ENCODE results near the gene GHRL. TPM values are rescaled to one million over a fixed set of nuclear protein-coding genes. Genes with fewer than 3 reads are reported as not detected.

GHRL gene
- polyA plus RNA-seq, 2 of the 4 experiments (the other 2 are of a cell fraction), result not detected

- no peak for FAIRE-seq
- TF ChIP-seq RNF2 (IDR thresholded peaks at IDR 0.05; ENCODE audit: borderline replicate concordance, low read depth) (no peak), USF2 (IDR thresholded peaks at IDR 0.05) (no peak), POLR2A (IDR thresholded peaks at IDR 0.05; ENCODE audit: low read length) (no peak), CHD4 (IDR thresholded peaks at IDR 0.05; ENCODE audit: borderline replicate concordance) (no peak), NPAS2 (CRISPR knock-in tag; IDR thresholded peaks at IDR 0.05; ENCODE audit: borderline replicate concordance) (no peak), FOXS1 (CRISPR knock-in tag; IDR thresholded peaks at IDR 0.05) (no peak), RFX5 (IDR thresholded peaks at IDR 0.05) (no peak), ZC3H11A (IDR thresholded peaks at IDR 0.05) (no peak), ESRRA (IDR thresholded peaks at IDR 0.05; ENCODE audit: borderline replicate concordance, low read length) (no peak), FOSB (CRISPR knock-in tag; IDR thresholded peaks at IDR 0.05) (no peak), KDM5A (IDR thresholded peaks at IDR 0.05) (no peak), CTCF (IDR thresholded peaks at IDR 0.05) (no peak), HES2 (IDR thresholded peaks at IDR 0.05) (no peak), BCL3 (IDR thresholded peaks at IDR 0.05) (no peak), SMC3 (IDR thresholded peaks at IDR 0.05) (no peak)
- Histone ChIP-seq H3K9me3 (no peaks in the 10 kb centered on the region), H3K4me1 (peaks cover 4% of the 10 kb centered on the region; the same call in 1 of the 3 replicates), H3K4me2 (no peak overlapping the region), H3K4me3 (no peak overlapping the region), H3K27ac (no peak overlapping the region)
- ATAC-seq, result no peak
- ChIA-PET POLR2A (interaction anchor here (1.1 kb wide), 1 partner anchor 12 kb away, joined by 3 read pairs; the partner anchor contains the start of gene SEC13), CTCF (interaction anchor here (1.7 kb wide), 1 partner anchor 18 kb away, joined by 3 read pairs; no protein-coding TSS in a partner anchor)
- WGBS (ENCODE audit: missing lambda C conversion rate), result 92% methylated on average over 7 of the region's 7 CpGs
- DNase-seq (ENCODE audit: low read depth in 1 of 2, low spot score in 1 of 2), result no peak
Measured at GRCh38 chr3:10308678-10309077, 15.9 kb upstream of the GHRL start.

- WGBS (ENCODE audit: missing lambda C conversion rate), result 100% methylated on average over 3 of the region's 3 CpGs
- POLR2A ChIA-PET, result no interaction called here
Measured at GRCh38 chr3:10306156-10306555, 13.4 kb upstream of the GHRL start.

GRCh38 chr3:10305331-10305902 is 12.7 kb upstream of the GHRL start:
- Histone ChIP-seq H3K9me3 (no peaks in the 10 kb centered on the region), H3K4me1 (peaks cover 4% of the 10 kb centered on the region; the same call in 1 of the 3 replicates), H3K27ac (0 out of 6 replicates have a peak overlapping the region, but pooled peaks of 1 of the 2 experiments have one; percentile 7), H3K4me2 (no peak overlapping the region), H3K4me3 (no peak overlapping the region)
- POLR2A ChIA-PET, result no interaction called here
- 95% methylated on average over 4 of the region's 4 CpGs for WGBS (ENCODE audit: missing lambda C conversion rate)
- CTCF ChIA-PET, result interaction anchor here (0.9 to 4.7 kb wide), 6 partner anchors 9 to 266 kb away, joined by 3 to 25 read pairs (median 6); no protein-coding TSS in a partner anchor
- no peak for ATAC-seq
- FAIRE-seq, result no peak
- TF ChIP-seq POLR2AphosphoS2 (conservative IDR thresholded peaks at IDR 0.05; ENCODE audit: low read length), result 0 out of 2 replicates have a peak, but pooled peaks have one; percentile 9
- TF ChIP-seq JUN (IDR thresholded peaks at IDR 0.05), result no peak
- DNase-seq (ENCODE audit: low read depth in 1 of 2, low spot score in 1 of 2), result no peak

More at GRCh38 chr3:10306156-10306555, 13.4 kb upstream of the GHRL start:
- CTCF ChIA-PET, result interaction anchor here (0.9 to 4.7 kb wide), 3 partner anchors 19 to 43 kb away, joined by 3 to 25 read pairs (median 7); no protein-coding TSS in a partner anchor
- H3K4me1 ChIP-seq, result peaks cover 4% of the 10 kb centered on the region; the same call in 1 of the 3 replicates
- H3K27ac ChIP-seq, result no peak overlapping the region
- FAIRE-seq (no peak), DNase-seq (ENCODE audit: low read depth in 1 of 2, low spot score in 1 of 2) (no peak), ATAC-seq (no peak)
- no peak for TF ChIP-seq EHF (CRISPR knock-in tag; IDR thresholded peaks at IDR 0.05)
- no peaks in the 10 kb centered on the region for H3K9me3 ChIP-seq
- no peak overlapping the region for H3K4me3 ChIP-seq
- no peak overlapping the region for H3K4me2 ChIP-seq
